HT1080 (cell line): Measurements from ENCODE around the gene DHRS12. TPM values are rescaled to one million over a fixed set of nuclear protein-coding genes. Genes with fewer than 3 reads are reported as not detected.

Source experiments
- DNase-seq: peaks from one replicate; pipeline ENCODE4 v3.0.0-alpha.2; 2015; ENCODE audit warnings: low read depth
- total RNA-seq: library from RNA; depleted of rRNA; stranded (reverse); fragments of >200 nt; shearing (Covaris generic); gene quantifications from 2 replicates; pipeline ENCODE4 v1.2.3, GENCODE V29; 2014; rRNA removed

The DHRS12 gene
- total RNA-seq, 1 experiment from 2014 or later, result 5.9 TPM

- peak; percentile 67 for DNase-seq
Measured at GRCh38 chr13:51728972-51729371, 75.0 kb downstream of the DHRS12 start.

DNA sequence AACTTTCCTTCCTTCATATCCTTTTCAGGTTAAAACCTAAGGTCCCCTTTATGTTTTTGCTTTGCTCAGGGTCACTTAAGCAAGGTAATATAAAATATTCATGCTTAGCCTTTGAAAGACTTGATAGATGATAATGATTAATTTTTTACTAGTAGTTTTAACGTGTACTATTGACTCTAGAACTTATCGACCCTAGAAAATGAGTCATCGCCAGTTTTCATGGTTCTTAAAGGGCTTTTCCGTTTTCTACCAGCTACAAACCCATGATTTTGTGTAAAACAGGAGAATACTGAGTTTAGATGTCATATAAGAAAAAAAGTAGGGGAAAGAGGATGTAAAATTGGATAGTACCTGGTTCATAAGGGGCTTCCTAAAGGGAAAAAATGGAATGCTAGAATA, 75.7 kb downstream of the DHRS12 start:
- DNase-seq, result no peak

GRCh38 chr13:51727634-51728274, 76.2 kb downstream of the DHRS12 start:
- DNase-seq, result no peak

GRCh38 chr13:51726446-51727193, 77.3 kb downstream of the DHRS12 start:
- no peak for DNase-seq

GRCh38 chr13:51724721-51725120, 79.2 kb downstream of the DHRS12 start:
- no peak for DNase-seq

DNA sequence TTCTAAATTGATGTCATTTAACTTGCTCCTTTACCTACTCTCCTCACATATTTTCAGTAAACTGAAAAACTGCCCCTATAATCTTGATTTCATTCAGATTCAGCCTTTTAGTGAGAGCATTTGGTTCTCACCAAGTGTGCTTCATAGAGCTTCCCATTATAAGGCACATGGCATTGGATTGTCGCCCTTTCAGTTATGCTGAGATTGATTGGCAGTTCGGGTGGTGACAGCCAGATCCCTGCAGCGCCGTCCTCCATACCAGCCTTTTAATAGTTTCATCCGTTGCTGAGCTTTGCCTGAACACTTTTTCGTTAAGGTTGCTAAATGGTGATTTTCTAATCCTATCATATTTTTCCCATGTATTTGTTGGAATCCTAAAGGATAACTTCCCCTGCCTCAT, 80.4 kb downstream of the DHRS12 start:
- DNase-seq, result no peak

- DNase-seq, result no peak
Measured at GRCh38 chr13:51721496-51721895, 82.5 kb downstream of the DHRS12 start.

- DNase-seq, result no peak
Measured at GRCh38 chr13:51719394-51719793, 84.6 kb downstream of the DHRS12 start.

Other genes starting within 250 kb of the DHRS12 start
- gene WDFY2, start 219.7 kb downstream of the DHRS12 start, total RNA-seq, result 7.4 and 9.9 TPM in 2 replicates
- gene TMEM272, start 41.0 kb upstream of the DHRS12 start, total RNA-seq, result not detected in 2 replicates
- not detected in 2 replicates for gene CCDC70, start 57.8 kb upstream of the DHRS12 start, total RNA-seq
- gene ATP7B, start 207.3 kb upstream of the DHRS12 start, total RNA-seq, result 2.2 and 2.3 TPM in 2 replicates
- gene ALG11, start 208.2 kb upstream of the DHRS12 start, total RNA-seq, result 7.8 and 8.7 TPM in 2 replicates
- 5.9 and 6.6 TPM in 2 replicates for gene UTP14C, start 220.5 kb upstream of the DHRS12 start, total RNA-seq